Mesothelial cell of epicardium (in vitro differentiated cells): ENCODE measurements around the gene THOC7. TPM values are rescaled to one million over a fixed set of nuclear protein-coding genes. Genes with fewer than 3 reads are reported as not detected.
A peak's percentile ranks its signal among the peaks of the same experiment; 100 is the strongest.

Experiments used
- DNase-seq, 2 experiments: peaks; one replicate each; pipeline ENCODE4 v3.0.0; 2021; ENCODE audit warnings: low spot score in 2 of 2; ENCODE audit not compliant: unreplicated experiment in 2 of 2
- H3K27ac Mint-ChIP-seq: 2 replicates; pipeline ENCODE4 v1.8.0; 2021; ENCODE audit warnings: mixed read lengths
- H3K27me3 Mint-ChIP-seq: 2 replicates; pipeline ENCODE4 v1.8.0; 2021; ENCODE audit warnings: low read depth, mixed read lengths
- H3K36me3 Mint-ChIP-seq: 2 replicates; pipeline ENCODE4 v1.8.0; 2021; ENCODE audit warnings: mixed read lengths
- H3K4me1 Mint-ChIP-seq: 2 replicates; pipeline ENCODE4 v1.8.0; 2021; ENCODE audit warnings: mixed read lengths
- H3K4me3 Mint-ChIP-seq: 2 replicates; pipeline ENCODE4 v1.8.0; 2021; ENCODE audit warnings: mild to moderate bottlenecking, moderate library complexity, mixed read lengths
- H3K9me3 Mint-ChIP-seq: 2 replicates; pipeline ENCODE4 v1.8.0; 2021; ENCODE audit warnings: mixed read lengths
- total RNA-seq: library from RNA; stranded (reverse); gene quantifications from 3 replicates; pipeline ENCODE4 v1.2.1, GENCODE V29; 2021
- TF ChIP-seq, protein P1 (sequence below): fragments of 200-600 bp; sonication (generic); IDR thresholded peaks from one replicate; pipeline ENCODE4 v1.5.0; 2021; ENCODE audit warnings: antibody characterized with exemption; ENCODE audit not compliant: unreplicated experiment

THOC7 gene
- total RNA-seq, 1 donor from 2014 or later: 42.6 TPM

DNA sequence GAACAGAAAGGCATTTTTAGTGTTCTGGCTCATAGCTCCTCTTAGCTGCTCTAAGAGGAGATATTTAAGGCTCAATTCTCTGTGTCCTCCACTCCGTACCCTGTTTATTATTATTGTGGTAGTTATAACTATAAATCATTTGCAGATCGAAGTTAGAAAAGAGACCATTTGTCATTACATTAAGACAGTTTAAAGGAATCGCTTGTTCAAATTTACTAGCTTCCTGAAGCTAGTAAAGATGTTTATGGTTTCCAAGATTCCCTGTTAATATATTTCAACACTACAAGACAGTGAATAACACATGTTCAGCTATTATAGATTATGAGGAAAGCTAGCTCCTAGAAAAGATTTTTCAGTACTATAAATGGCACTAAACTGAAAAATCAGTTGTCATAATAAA, 12.7 kb upstream of the THOC7 start:
- no peak overlapping the region for H3K4me3 Mint-ChIP-seq
- no peak for DNase-seq
- peaks cover 33% of the 10 kb centered on the region for H3K4me1 Mint-ChIP-seq
- peak overlapping the region; percentile 78 for H3K27ac Mint-ChIP-seq
- no peaks in the 10 kb centered on the region for H3K27me3 Mint-ChIP-seq
- H3K36me3 Mint-ChIP-seq: no peaks in the 10 kb centered on the region
- TF ChIP-seq, protein P1, sequence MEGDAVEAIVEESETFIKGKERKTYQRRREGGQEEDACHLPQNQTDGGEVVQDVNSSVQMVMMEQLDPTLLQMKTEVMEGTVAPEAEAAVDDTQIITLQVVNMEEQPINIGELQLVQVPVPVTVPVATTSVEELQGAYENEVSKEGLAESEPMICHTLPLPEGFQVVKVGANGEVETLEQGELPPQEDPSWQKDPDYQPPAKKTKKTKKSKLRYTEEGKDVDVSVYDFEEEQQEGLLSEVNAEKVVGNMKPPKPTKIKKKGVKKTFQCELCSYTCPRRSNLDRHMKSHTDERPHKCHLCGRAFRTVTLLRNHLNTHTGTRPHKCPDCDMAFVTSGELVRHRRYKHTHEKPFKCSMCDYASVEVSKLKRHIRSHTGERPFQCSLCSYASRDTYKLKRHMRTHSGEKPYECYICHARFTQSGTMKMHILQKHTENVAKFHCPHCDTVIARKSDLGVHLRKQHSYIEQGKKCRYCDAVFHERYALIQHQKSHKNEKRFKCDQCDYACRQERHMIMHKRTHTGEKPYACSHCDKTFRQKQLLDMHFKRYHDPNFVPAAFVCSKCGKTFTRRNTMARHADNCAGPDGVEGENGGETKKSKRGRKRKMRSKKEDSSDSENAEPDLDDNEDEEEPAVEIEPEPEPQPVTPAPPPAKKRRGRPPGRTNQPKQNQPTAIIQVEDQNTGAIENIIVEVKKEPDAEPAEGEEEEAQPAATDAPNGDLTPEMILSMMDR: no peak
- H3K9me3 Mint-ChIP-seq: no peaks in the 10 kb centered on the region

DNA sequence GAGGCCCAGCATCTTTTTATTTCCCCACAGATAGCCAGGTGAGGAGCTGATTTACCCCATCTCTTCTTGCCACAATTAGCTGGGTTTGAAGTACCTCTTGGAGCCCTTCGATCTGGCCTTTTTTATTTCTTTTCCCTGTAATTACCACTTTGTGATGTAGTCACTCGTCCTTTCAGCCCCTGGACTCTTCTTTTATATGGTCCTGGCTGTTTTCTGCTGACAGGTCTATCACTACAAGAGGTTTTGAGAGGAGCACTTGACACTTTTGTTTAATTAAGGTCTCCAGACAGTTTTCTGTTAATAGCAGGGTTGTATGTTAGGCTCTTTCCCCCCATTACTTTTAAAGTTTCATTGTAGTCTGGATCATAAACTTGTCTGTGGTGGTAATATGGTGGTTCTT, 11.9 kb upstream of the THOC7 start:
- Mint-ChIP-seq H3K27ac (no peak overlapping the region), H3K36me3 (no peaks in the 10 kb centered on the region), H3K9me3 (no peaks in the 10 kb centered on the region), H3K4me1 (peaks cover 37% of the 10 kb centered on the region), H3K27me3 (no peaks in the 10 kb centered on the region), H3K4me3 (no peak overlapping the region)
- TF ChIP-seq, protein P1: no peak
- DNase-seq: no peak

DNA sequence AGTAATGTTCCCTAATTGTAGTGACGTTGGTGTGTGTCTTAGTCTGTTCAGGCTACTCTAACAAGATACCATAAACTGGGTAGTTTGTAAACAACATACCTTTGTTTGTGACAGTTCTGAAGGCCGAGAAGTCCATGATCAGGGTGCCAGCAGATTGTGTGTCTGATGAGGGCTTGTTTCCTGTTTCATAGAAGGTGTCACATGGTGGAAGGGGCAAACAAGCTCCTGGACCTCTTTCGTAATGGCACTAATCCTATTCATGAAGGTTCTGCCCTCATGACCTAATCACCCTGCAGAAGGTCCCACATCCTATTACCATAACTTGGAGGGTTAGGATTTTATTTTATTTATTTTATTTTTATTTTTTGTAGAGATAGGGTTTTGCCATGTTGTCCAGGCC, 11.2 kb upstream of the THOC7 start:
- Mint-ChIP-seq H3K36me3 (no peaks in the 10 kb centered on the region), H3K27me3 (no peaks in the 10 kb centered on the region), H3K4me3 (no peak overlapping the region), H3K27ac (no peak overlapping the region), H3K4me1 (peaks cover 37% of the 10 kb centered on the region), H3K9me3 (no peaks in the 10 kb centered on the region)
- no peak for DNase-seq
- TF ChIP-seq, protein P1: no peak

DNA sequence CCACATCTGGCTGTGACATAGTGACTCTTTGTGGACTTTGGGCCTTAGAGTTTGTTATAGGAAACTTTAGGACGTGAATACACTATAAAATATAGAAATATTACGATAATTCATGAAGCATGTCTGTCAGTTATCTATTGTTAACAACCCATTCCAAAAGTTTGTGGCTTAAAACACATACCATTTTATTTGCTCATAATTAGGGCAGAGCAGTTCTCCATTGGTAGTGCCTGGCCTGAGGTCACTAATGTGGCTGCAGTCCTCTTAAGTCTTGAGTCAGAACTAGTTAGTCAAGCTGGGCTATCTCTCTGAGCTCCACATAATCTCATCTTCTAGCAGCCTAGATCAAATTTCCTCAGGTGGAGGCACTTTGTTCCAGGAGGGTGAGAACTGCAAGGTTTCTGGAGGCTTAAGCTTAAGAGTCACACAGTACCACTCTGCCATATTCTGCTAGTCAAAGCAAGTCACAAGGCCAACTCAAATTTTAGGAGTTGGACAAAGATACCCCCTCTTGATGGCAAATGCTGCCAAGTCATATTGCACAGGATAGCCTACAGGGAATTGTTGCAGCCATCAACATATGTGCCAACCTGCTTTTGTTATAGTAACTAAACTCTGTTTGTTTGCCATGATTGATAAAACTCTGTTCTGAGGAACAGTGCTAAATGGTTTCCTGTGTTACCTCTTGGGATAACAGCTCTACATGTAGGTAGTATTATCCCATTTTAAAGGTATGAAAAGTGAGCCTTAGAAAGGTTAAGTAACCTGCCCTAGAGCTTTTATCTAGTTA, 8.7 kb upstream of the THOC7 start:
- no peak overlapping the region for H3K4me3 Mint-ChIP-seq
- H3K4me1 Mint-ChIP-seq: peaks cover 22% of the 10 kb centered on the region
- no peak overlapping the region for H3K27ac Mint-ChIP-seq
- TF ChIP-seq, protein P1: no peak
- H3K27me3 Mint-ChIP-seq: no peaks in the 10 kb centered on the region
- peaks cover 2% of the 10 kb centered on the region for H3K36me3 Mint-ChIP-seq
- no peak for DNase-seq
- no peaks in the 10 kb centered on the region for H3K9me3 Mint-ChIP-seq

DNA sequence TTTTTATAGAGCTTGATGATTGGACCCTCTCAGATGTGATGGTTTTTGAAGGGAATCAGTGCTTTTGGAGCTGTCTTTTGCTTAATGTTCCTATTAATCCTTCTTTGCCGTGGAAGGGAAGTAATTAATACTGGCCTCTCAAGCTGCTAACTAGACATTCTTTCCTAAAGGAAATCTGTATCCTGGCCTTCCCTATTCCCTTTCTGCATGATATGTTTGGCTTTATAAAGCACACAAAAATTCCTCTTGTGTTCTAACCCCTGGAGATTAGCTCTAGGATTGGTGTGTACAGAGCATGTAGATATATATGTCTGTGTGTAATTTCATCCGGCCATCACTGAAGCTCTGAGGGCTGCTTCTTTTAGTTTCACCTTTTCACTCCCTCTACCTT, 7.0 kb upstream of the THOC7 start:
- no peaks in the 10 kb centered on the region for H3K9me3 Mint-ChIP-seq
- H3K27me3 Mint-ChIP-seq: no peaks in the 10 kb centered on the region
- H3K36me3 Mint-ChIP-seq: peaks cover 8% of the 10 kb centered on the region
- no peak for DNase-seq
- H3K27ac Mint-ChIP-seq: no peak overlapping the region
- H3K4me3 Mint-ChIP-seq: no peak overlapping the region
- TF ChIP-seq, protein P1: no peak
- H3K4me1 Mint-ChIP-seq: peaks cover 9% of the 10 kb centered on the region
